ENCODE data around the gene PHC3. TPM values are rescaled to one million over a fixed set of nuclear protein-coding genes. Genes with fewer than 3 reads are reported as not detected.

Gene PHC3
- total and polyA plus RNA-seq, 2 of the 13 experiments (the other 11 are each of a cell fraction or from before 2014, with no cell fraction given): 24.1 to 49.0 TPM

DNA sequence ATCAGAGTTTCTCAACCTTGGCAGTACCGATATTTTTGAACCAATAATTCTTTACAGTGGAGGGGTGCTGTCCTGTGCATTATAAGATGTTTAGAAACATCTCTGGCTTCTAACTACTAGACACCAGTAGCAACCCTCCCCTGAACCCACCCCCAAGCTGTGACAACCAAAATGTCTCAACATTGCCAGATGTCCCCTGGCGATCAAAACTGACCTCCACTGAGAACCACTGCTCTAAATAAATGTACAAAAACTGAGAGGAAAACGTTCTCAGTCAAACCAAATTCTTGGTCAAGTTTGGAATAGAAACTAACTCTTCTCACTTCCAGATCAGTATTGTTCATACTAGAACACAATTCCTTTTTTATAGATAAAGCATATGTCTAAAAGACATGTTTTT, 85.2 kb downstream of the PHC3 start (continued):
- TF ChIP-seq HNRNPH1 (optimal IDR thresholded peaks at IDR 0.05; ENCODE audit: low read depth, low read length): no peak
- no peak for TF ChIP-seq ESRRA (CRISPR knock-in tag; IDR thresholded peaks at IDR 0.05; ENCODE audit: low read depth)
- TF ChIP-seq BHLHE40 (IDR thresholded peaks at IDR 0.05; ENCODE audit: low read length): no peak
- no peak for TF ChIP-seq PHF20 (CRISPR knock-in tag; IDR thresholded peaks at IDR 0.05)
- TF ChIP-seq, protein P1, sequence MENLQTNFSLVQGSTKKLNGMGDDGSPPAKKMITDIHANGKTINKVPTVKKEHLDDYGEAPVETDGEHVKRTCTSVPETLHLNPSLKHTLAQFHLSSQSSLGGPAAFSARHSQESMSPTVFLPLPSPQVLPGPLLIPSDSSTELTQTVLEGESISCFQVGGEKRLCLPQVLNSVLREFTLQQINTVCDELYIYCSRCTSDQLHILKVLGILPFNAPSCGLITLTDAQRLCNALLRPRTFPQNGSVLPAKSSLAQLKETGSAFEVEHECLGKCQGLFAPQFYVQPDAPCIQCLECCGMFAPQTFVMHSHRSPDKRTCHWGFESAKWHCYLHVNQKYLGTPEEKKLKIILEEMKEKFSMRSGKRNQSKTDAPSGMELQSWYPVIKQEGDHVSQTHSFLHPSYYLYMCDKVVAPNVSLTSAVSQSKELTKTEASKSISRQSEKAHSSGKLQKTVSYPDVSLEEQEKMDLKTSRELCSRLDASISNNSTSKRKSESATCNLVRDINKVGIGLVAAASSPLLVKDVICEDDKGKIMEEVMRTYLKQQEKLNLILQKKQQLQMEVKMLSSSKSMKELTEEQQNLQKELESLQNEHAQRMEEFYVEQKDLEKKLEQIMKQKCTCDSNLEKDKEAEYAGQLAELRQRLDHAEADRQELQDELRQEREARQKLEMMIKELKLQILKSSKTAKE (CRISPR knock-in tag; IDR thresholded peaks at IDR 0.05; ENCODE audit: borderline replicate concordance): no peak
- TF ChIP-seq, protein P2, sequence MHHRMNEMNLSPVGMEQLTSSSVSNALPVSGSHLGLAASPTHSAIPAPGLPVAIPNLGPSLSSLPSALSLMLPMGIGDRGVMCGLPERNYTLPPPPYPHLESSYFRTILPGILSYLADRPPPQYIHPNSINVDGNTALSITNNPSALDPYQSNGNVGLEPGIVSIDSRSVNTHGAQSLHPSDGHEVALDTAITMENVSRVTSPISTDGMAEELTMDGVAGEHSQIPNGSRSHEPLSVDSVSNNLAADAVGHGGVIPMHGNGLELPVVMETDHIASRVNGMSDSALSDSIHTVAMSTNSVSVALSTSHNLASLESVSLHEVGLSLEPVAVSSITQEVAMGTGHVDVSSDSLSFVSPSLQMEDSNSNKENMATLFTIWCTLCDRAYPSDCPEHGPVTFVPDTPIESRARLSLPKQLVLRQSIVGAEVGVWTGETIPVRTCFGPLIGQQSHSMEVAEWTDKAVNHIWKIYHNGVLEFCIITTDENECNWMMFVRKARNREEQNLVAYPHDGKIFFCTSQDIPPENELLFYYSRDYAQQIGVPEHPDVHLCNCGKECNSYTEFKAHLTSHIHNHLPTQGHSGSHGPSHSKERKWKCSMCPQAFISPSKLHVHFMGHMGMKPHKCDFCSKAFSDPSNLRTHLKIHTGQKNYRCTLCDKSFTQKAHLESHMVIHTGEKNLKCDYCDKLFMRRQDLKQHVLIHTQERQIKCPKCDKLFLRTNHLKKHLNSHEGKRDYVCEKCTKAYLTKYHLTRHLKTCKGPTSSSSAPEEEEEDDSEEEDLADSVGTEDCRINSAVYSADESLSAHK (CRISPR knock-in tag; IDR thresholded peaks at IDR 0.05; ENCODE audit: borderline replicate concordance): no peak
- no peak for TF ChIP-seq SP4 (CRISPR knock-in tag; IDR thresholded peaks at IDR 0.05)
- TF ChIP-seq, protein P3, sequence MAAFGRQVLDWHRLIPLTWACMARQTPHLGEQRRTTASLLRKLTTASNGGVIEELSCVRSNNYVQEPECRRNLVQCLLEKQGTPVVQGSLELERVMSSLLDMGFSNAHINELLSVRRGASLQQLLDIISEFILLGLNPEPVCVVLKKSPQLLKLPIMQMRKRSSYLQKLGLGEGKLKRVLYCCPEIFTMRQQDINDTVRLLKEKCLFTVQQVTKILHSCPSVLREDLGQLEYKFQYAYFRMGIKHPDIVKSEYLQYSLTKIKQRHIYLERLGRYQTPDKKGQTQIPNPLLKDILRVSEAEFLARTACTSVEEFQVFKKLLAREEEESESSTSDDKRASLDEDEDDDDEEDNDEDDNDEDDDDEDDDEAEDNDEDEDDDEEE (CRISPR knock-in tag; IDR thresholded peaks at IDR 0.05): no peak
